IPS DF 19.7 (cell line): ENCODE data around the gene MOV10L1.
"Not testable (repeated sequence)": the region's sequence is repeated elsewhere in the genome, so short reads cannot be mapped to it uniquely, and the experiment has no call there.

Source experiments
- DNase-seq: peaks from one replicate; pipeline ENCODE4 v3.0.0-alpha.2; 2013; ENCODE audit warnings: low read depth, low spot score

The MOV10L1 gene

DNA sequence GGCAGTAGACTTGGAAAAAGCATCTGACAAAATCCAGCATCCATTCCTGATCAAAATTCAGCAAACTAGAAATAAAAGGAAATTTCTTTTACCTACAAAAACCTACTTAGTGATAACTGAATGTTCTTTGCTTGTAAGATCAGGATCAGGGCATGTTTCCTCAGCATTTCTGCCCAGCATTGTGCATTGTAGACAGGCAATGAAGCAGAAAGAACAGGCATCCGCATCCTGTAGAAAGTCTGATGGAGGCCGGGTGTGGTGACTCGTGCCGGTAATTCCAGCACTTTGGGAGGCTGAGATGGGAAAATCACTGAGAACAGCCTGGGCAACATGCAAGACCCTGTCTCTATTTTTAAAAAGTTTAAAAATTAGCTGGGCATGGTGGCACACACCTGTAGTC lies 48.2 kb downstream of the MOV10L1 start:
- no peak for DNase-seq

DNA sequence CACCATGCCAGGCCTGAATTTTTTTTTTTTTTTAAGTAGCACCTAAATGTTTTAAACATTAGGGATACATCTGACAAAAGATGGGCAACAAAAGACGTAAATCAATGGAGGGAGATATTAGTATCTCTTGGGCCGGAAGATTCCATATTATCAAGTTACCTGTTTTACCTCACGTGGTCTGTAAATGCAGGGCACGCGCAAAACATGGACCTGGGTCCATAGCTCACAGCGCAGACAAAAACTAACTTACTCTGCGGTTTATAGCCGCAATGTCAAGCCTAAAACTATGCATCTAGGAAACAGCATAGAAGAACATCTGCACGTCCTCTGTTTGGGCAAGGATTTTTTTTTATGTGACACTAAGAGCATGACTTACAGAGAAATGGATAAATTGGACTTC lies 49.2 kb downstream of the MOV10L1 start:
- no peak for DNase-seq

DNA sequence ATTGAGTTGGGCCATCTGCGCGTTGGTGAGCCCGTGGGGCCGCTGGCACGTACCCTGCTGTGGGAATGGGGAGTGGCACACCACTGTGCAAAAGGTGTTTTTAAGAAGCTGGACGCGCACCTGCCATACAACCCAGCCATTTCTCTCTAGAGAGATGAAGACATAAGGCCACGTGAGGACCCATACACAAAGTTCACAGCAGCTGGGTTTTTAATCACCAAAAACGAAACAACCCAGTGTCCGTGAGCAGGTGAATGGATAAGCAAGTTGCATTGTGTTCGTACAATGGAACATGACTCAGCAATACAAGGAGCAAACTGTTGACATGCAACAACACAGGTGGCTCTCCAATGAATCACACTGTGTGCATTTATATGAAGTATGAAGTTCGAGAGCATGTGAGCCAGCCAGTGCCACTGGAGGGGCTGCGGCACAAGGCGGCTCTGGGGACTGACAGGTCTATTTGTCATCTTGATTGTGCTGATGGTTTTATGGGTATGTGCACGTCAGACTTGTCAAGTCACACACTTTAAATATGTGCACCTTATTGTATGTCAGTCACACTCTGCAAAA lies 50.1 kb downstream of the MOV10L1 start:
- DNase-seq, result no peak

DNA sequence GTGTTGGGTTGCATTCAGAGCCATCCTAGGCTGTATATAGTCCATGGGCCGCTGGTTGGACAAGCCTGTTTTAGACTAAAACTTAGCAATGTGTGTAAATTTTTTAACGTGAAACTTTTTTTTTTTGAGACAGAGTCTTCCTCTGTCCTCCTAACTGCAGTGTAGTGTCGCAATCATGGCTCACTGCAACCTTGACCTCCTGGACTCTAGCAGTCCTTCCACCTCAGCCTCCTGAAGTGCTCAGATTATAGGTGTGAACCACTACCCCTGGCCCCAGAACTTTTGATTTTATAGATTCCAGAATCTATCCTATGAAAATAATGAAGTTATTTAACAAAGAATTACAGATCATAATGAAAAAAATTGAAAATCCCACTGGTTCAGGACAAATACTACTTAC lies 50.8 kb downstream of the MOV10L1 start:
- no peak for DNase-seq

DNA sequence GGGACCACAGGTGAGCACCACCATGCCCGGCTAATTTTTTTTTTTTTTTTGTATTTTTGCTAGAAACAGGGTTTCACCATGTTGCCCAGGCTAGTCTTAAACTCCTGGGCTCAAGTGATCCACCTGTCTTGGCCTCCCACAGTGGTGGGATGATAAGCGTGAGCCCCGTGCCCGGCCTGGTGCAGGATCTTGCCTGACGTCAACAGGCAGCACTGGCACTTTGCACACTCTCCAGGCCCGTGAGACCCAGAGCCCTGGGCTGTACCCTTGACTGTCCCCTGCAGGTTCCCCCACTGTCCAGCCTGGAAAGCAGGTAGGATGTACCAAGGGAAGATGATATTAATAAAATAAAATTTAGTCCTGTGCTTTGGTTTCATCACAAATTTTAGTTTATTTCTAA lies 51.7 kb downstream of the MOV10L1 start:
- DNase-seq, result no peak

DNA sequence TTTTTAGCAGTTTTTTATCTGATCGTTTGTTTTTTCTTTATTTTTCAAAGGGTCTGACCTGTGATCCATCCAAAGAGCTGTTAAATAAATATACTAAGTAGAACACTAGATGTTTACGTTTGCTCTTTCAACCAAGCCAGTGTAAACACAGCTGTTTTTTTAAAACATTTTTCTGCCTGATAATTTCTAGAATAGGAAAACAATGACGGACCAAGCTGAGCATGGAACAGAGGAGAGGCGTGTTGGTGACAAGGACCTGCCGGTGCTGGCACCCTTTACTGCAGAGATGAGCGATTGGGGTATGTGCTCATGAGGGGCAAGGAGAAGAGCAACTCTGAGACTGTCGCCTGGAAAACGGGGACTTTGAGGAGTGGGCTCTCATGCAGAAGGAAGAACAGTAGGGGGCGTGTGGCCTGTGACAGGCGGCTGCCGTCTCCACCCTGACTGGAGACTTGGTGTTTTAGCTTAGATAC lies 52.1 kb downstream of the MOV10L1 start:
- DNase-seq, result no peak

DNA sequence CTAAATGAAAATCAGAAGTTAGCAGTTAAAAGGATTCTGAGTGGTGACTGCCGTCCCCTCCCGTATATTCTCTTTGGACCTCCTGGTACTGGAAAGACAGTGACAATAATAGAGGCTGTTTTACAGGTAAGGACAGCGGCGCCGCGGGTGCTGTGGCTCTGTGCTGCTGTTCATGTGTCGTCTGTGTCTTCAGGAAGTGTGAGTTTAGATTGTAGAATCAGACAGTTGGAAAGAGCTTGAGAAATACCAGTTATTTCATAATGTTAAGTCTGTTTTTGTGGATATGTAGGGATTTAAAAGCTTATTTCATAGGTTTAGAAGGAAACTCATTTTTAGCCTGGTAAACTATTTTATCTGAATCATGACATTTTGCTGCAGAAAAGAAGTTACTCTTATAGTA lies 53.3 kb downstream of the MOV10L1 start:
- DNase-seq, result no peak

DNA sequence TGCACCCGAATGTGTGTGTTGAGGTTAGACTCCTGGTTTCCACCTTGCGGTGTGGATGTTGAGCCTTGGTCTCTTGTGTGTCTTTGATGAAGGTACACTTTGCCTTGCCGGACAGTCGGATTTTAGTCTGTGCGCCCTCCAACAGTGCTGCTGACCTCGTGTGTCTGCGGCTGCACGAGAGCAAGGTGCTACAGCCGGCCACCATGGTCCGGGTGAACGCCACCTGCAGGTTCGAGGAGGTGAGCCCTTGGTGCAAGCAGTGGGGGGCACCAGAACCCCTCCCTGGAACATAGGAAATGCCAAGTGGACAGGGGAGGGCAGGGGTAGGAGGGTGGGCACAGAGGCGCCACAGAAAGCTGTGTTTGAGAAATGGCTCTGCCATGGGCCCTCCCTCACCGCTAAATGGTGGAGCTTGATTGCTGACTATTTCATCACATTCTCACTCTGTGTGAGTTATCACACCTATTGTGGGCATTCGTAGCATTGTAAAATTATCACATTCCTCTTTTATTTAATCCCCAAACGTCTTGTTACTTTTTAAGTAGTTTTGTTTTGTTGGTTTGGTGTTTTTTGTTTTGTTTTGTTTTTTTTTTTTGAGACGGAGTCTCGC lies 54.3 kb downstream of the MOV10L1 start:
- DNase-seq, result no peak

DNA sequence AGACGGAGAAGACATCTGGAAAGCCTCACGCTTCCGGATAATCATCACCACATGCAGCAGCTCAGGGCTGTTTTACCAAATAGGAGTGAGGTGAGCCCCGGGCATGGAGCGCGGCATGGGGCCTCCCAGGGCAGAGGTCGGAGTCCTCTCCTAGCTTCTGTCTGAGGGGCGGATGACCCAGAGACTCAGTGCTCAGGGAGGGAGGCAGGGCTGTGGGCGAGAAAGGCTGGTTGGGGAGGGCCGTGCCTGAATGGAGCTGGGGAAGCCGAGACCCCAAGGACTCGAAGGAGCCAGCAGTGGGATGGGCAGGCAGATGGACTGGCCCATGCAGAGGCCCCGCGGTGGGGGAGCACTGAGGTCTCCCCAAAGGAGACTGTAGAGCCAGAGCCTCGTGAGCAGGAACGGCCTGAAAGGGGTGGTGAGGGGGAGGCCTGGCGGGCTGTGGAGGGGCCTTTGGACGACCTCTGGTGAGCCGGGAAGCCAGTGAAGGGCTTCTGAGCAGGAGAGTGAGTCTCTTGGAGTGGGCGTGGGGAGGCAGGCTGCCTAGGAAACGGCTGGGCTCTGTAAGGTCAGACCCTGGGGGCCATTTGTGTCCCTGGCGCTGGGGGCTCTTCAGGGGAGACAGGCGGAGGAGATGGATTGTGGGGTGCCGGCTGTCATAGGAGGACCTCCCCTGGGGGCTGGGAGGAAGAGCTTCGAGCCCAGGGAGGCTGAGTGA lies 56.1 kb downstream of the MOV10L1 start:
- DNase-seq, result no peak

DNA sequence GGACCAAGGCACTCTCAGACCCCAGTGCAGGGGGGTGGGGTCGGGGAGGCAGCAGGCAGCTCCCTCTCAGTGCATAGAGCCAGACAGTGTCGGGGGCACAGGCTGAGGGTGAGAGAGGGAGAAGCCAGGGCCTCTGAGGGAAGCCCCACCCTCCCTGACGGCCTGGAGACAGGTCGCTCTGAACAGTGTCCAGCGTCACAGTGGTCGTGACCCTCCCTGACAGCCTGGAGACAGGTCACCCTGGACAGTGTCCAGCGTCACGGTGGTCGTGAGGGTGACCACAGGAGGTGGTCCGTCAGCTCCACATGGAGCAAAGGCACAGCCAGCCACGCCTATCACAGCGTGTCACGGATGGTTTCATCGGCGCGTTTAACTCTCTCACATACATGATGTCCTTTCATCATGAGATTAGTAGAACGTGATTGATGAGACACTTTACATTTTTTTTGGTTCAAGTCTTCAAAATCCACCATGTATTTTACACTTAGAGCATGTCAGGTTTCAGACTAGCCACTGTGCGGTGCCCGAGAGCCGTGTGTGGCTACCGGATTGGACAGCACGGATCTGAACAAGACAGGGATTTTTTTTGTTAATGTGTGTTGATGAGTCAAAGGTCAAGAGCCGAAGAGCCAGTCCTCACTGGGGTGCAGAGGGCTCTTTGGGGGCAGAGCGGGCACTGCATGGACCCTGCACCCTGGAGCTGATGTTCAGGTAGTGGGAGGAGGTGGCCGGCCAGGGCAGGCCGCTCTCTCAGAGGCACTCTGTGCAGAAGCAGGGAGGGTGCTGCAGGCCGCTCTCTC lies 56.8 kb downstream of the MOV10L1 start:
- DNase-seq, result no peak

DNA sequence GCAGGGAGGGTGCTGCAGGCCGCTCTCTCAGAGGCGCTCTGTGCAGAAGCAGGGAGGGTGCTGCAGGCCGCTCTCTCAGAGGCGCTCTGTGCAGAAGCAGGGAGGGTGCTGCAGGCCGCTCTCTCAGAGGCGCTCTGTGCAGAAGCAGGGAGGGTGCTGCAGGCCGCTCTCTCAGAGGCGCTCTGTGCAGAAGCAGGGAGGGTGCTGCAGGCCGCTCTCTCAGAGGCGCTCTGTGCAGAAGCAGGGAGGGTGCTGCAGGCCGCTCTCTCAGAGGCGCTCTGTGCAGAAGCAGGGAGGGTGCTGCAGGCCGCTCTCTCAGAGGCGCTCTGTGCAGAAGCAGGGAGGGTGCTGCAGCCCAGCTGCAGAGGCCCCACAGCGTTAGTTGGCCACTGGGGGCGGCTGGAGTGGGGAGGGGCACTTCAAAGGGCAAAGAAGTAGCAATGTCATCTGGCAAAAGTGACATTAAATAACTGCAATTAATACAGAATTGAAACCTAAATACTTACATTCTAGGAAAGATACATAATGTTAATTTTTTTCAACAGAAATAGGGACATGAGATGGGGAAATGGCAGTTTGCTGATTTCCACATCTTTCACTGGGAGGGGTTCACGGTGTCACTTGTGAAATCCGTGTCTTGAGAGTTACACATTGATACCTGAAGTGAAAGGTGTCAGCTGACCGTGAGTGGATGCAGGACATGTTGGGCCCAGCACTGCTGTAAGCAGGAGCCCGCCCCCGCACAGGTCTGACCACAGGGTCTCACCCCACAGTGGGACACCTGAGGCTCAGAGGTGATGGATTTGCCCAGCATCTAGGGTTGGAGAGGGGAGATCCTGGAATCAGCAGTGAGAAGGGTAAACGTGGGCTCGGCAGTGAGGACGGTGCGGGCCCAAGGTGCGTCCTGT lies 57.7 kb downstream of the MOV10L1 start:
- not testable (repeated sequence) for DNase-seq

DNA sequence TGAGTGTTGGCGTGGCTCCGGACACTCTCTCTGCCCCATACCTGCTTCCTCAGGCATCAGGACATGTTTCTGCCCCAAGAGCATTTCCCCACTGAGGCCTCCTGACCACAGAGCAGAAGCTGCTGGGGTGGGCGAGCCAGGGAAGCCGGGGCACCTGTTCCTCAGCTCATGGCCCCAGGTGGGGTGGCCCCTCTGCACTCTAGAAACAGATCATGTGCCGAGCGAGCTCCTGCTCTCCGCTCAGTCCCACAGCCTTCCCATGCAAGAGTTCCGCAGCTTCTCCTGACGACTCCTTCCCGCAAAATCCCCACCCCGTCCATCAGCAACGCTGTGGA lies 58.3 kb downstream of the MOV10L1 start:
- no peak for DNase-seq

DNA sequence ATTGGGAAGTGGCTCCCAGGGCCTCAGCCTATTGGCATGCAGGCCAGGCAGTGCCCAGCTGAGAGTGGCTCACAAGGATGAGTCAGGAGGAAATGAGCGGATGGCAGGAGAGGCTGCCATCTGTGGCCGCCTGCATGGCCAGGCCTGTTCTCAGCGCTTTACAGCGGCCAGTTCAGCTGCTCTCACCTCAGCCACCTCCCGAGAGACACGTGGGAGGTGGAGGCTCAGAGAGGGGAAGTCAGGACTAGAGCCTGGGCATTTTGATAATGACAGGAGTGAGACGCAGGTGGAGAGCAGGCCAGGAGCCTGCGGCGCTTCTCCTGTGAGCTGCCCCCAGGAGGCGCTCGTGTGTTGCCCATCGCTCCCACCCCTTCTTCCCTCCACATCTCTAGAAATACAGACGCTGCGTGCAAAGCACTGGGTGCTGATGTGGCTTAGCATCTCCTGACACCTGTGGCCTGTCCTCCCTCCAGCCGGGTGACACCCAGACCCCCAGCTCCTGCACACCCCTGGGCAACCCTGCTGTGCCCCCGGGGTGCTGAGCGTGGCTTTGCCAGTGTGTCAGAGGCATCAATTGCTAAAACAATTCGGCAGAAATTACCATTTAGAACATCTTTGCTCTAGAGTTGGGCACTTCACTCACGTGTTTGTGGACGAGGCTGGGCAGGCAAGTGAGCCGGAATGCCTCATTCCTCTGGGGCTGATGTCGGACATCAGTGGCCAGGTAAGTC lies 59.4 kb downstream of the MOV10L1 start:
- peak; percentile 35 for DNase-seq

DNA sequence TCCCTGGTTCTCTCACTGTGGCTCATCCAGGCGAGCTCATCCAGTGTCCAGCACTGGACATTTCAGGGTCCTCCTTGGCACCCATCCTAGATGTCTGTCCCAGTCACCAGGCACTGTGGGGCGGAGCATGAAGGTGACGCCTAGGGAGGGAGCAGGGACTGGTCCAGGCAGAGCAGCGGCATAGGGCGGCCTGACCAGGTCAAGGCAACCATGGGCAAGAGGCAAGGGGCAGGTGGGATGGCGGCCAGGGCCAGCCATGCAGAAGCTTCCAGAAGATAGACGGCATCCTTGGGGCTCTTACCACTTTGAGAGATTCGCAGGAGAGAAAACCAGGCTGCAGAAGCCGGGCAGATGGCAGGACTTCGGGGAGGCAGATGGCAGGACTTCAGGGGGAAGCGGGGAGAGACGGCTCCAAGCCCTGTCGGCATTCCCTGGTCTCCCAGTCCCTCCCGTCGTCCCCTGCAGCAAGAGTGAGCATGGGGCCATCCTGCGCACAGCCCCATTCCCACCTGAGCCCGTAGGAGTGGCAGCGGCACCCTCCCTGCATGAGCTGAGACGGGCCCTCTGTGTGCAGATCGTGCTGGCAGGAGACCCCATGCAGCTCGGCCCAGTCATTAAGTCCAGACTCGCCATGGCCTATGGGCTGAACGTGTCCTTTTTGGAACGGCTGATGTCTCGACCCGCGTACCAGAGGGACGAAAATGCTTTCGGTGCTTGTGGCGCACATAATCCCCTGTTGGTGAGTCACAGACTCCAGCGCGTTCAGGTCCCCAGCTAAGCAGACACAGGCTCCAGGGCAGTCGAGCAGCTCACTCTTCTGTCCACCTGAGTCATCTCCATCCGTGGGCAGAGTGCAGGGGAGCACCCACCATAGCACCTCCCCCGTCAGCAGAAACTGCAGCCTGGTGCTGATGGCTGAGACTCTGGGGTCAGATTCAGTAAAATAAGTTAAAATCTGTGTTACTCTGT lies 60.6 kb downstream of the MOV10L1 start:
- DNase-seq, result no peak

DNA sequence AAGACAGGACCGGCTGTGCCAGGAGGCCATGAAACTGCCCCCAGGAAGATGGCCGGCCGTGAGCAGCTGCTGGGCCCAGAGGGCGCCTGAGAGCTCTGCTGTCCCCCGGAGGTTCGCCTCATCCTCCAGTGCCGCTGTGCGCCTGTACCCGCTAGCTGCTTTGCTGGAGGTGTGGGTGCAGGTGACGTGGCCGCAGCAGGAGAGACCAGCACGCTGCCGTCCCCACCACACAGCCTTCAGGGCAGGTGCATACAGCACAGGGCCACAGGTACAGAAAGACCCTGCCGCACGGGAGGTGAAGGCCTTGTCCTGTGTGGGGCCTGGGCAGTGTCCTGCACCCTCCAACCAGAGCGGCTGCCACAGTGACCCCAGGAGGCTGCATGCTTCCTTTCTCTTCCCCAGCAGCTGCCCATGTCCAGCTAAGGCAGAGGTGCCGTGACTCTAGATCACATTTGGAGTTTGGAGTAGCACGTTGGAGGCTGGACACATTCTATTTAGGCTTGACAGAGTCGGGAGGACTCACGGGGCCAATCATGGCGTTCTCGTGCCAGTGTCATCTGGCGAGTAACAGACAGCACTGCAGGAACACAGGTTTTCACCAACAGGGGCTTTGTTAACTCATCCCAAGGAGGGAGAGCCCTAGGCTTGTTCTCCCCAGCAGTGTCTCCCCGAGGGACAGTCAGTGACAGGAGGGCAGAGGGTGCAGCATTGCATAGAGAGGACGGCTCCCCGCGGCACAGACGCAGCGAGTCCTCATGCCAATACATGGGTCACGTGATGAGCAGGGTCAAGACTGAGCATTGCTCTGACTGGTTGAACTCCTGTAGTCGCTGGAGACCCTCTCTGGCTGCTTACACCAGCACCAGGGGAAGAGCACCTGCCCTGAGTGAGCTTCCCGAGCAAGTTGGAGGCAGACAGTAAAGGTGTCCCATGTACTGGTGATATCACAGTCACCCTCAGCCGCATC lies 62.0 kb downstream of the MOV10L1 start:
- DNase-seq, result no peak

DNA sequence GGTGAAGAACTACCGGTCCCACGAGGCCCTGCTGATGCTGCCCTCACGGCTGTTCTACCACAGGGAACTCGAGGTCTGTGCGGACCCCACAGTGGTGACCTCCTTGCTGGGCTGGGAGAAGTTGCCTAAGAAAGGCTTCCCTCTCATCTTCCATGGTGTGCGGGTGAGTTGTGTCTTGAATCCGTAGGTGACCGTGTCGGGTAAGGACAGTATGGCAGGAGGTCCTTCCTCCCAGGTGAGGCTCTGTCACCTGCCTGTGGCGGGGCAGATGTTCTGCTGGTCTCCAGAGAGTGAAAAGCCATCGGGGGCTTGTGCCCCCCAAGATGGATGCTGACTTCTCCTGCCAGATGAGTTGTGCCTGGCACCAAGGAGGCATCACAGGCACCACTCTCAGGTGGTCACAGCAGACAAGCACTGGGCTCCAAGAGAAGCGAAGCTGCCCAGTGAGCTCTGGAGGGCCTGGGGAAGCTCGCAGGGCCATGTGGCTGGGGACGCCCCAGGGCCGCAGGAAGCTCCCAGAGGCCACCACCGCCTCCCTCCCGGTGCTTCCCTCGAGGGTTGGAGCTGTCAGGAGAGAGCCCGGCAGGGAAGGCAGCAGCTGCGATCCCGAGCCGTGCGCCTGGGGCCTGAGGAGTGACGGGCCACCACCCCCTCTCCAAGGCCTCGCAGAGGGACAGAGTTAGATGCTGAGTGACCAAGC lies 63.4 kb downstream of the MOV10L1 start:
- no peak for DNase-seq

DNA sequence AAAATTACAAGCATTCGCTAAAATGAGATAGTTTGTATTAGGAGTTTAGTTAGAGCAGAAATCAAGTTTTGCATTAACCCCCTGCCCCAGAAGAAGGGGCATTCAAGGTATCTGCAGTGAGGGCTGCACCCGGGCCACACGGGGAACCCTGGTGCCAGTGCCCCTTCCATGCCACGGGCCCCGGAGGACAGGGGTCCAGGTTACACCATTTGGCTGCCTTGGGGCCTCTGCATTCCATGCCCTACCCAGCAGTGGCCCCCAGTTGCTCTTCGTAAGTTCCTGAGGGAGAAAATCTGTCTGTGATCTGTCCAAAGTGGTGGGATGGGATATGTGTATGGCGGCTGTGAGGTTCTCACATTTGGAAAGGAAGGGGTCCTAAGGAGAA lies 63.9 kb downstream of the MOV10L1 start:
- no peak for DNase-seq
